HG03095 (cell line): ENCODE results near the gene PTPRH.

Experiments
- ATAC-seq: cut with Tn5 transposase; IDR thresholded peaks from one replicate; pipeline ENCODE4 v1.9.1; 2021; ENCODE audit warnings: moderate library complexity; ENCODE audit not compliant: unreplicated experiment

PTPRH gene, protein sequence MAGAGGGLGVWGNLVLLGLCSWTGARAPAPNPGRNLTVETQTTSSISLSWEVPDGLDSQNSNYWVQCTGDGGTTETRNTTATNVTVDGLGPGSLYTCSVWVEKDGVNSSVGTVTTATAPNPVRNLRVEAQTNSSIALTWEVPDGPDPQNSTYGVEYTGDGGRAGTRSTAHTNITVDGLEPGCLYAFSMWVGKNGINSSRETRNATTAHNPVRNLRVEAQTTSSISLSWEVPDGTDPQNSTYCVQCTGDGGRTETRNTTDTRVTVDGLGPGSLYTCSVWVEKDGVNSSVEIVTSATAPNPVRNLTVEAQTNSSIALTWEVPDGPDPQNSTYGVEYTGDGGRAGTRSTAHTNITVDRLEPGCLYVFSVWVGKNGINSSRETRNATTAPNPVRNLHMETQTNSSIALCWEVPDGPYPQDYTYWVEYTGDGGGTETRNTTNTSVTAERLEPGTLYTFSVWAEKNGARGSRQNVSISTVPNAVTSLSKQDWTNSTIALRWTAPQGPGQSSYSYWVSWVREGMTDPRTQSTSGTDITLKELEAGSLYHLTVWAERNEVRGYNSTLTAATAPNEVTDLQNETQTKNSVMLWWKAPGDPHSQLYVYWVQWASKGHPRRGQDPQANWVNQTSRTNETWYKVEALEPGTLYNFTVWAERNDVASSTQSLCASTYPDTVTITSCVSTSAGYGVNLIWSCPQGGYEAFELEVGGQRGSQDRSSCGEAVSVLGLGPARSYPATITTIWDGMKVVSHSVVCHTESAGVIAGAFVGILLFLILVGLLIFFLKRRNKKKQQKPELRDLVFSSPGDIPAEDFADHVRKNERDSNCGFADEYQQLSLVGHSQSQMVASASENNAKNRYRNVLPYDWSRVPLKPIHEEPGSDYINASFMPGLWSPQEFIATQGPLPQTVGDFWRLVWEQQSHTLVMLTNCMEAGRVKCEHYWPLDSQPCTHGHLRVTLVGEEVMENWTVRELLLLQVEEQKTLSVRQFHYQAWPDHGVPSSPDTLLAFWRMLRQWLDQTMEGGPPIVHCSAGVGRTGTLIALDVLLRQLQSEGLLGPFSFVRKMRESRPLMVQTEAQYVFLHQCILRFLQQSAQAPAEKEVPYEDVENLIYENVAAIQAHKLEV

GRCh38 chr19:55208880-55209692 lies at the start of gene PTPRH:
PTPRH (minus strand) TSS chr19:55209501; CDS start chr19:55209433, 68 bp downstream.
- ATAC-seq, result no peak

DNA sequence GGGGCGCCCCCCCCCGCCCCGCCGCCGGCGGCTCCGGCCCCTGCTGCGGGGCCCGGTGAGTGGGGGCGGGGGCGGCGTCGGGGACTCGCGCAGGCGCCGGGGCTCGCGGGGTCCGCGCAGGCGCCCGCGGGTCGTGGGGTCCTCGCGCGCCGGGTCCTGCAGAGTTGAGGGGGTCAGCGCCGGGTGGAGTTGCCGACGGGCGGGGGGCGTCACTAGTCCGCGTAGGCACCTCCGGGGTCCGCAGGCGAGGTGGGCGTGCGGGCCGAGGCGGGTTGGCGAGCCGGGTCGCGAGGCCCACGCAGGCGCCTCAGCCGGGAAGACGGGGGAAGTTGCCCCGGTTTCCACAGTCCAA lies 49.2 kb upstream of the PTPRH start:
- peak; percentile 1 for ATAC-seq

DNA sequence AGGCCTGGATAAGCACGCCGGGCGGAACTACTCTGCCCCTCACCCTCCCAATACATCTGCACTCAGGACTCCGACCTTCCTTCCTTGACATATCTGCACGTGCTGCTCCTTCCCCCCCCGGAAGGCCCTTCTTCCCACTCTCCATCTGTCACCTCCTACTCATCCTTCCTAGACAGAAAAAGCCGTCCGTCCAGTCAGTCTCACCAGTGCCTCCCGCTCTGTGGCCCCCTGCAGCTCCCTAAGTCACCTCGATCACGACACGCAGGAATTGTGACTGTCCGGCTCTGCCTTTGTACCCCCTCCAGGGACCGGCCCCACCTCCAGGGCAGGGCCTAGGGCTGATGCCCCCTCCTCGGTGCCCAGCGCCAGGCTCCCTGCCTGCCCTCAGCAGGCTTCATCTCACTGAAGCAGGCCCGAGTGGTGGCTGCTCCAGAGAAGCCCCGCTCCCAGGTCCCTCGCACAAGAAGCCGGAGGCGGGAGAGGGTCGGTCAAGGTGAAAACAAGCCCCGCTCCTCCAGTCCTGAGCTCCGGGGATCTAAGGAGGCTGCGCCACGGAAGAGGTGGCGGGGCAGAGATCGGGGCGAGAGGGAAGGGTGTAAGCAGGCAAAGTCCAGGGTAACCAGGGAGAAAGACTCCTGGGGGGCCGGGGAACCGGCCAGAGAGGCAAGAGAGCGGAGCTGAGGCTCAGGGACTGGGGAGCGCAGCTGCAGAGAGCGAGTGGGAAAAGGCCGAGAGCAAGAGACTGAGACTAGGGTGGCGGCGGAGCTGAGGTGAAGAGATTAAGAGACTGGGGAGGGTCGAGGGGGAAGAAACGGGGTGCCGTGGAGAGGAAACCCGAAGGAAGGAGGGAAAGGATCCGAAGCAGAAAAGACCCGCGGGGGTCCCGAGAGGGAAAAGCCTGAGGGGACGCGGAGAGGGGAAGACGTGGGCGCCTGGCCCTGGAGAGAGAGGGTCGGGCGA lies 48.4 kb upstream of the PTPRH start:
- no peak for ATAC-seq

DNA sequence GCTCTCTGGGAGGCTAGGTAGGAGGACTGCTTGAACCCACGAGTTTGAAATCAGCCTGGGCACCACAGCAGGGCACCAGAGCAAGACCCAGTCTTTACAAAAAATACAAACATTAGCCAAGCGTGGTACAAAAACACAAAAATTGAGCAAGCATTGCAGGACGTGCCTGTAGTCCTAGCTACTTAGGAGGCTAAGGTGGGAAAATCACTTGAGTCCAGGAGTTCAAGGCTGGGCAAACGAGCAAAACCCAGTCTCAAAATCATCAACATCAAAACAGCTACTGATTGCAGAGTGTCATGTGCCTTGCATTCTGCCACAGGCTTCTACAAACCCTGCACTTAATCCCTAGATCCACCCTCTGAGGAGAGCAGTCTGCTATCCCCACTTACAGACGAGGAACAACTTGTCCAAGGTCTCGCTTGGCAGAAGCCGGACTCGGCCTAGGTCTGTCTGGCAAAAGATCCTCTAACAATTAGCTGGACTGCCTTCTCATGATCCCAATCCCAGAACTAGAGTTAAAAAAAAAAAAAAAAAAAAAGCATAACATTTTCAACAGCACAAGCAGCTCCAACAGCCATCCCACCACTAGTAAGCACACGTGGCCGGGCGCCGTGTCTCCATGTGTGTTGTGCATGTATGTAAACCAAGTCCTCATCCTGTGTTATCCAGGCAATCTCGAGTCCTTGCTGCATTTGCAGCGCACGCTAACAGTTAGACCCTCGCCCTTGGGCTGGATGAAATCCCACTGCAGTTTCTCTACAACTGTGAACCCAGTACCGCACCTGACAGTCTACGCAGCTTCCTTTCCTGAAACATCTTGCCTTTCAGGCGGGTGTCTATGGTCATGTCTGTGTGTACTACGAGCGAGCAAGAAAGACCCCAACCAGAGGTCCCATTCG lies 47.5 kb upstream of the PTPRH start:
- no peak for ATAC-seq

- ATAC-seq, result no peak
These were observed 46.5 kb upstream of the PTPRH start for GRCh38 chr19:55255618-55256423.

DNA sequence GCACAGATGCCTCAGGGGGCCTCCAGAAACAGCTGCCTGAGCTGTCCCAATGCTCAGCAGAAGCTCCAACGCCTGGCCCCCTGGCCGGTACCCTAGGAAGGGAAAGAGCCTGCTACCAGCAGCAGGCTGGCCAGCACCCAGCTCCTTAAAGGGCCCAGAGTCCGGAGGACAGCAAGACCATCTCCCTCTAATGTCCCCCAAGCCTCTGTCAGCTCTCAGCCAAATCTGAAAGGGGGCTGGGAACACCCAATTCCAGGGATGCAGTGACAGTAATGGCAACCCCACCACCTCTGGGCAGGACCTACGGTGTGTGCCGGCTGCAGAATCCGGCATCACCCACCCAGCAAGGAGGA lies 45.3 kb upstream of the PTPRH start:
- no peak for ATAC-seq

- peak; percentile 44 for ATAC-seq
These were observed 44.7 kb upstream of the PTPRH start for GRCh38 chr19:55253842-55254624.

DNA sequence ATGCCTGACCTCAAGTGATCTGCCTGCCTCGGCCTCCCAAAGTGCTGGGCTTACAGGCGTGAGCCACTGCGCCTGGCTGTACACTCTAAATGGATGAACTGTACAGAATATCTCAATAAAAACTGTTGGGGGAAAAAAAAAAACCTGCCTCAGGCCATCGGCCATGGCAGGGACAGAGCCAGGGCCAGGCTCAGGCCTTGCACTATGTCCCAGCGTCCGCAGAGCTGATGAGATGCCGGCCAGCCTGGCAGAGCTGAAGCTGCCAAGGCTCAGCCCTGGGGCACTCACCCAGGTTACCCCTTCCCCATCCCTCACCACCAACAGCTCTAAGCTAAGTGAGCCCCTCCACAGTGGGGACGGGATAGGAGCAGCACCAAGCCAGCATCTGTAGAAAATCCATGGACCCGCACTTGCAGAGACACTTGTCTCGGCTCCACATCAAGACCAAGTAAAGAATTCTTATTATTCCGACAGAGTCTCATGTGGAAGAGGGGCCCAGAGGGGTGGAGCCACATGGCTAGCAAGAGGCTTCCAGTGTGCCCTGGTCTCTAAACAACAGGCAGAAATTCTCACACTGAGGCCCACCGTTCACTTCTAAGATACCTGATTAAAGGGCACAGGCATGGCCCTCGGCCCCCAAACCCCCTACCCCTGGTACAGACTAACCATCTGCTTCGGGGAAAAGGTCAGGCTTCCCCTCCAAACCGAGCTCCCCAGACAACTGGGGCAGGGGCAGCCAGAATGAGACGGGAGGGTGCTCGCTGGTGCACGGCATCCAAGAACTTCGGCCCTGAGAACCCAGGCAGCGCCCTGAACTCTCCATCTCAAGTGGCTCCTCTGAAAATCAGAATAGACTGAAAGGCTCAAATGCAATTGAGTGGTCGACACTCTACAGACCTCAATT lies 43.7 kb upstream of the PTPRH start:
- no peak for ATAC-seq

GRCh38 chr19:55251341-55252081 lies 42.2 kb upstream of the PTPRH start:
- ATAC-seq, result no peak

DNA sequence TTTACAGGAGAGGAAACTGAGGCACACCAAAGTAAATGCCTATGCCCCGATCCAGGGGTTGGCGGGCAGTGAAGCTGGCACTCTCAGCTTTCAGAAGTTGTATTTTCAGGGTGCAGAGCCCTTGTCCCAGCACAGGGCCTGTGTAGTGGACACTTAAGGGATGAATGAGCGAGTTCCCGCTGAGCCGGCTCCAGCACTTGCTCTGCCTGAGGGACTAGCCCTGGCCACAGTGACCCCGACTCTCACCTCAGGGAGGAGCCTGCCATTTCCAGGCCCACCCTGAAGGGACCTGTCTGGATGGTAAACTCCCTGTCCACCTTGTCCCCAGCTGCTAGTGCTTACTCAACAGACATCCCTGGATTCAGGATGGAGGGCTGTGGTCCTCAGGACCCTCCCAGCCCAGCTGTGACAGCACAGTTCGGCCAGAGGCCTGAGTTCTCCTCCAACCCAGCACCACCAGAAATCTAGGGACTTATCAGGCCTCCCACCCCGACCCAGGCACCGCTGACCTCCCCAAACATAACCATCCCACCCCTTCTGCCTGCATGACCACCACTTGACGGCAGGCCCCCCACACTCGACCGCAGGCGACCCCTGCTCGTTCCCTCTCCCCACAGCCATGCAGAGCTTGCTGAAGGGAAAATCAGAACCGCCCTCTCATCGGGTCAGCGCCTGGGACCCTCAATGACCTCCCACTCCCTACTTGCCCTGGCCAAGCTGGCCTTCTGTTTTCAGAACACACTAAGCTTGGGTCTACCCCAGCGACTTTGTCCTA lies 41.1 kb upstream of the PTPRH start:
- no peak for ATAC-seq

DNA sequence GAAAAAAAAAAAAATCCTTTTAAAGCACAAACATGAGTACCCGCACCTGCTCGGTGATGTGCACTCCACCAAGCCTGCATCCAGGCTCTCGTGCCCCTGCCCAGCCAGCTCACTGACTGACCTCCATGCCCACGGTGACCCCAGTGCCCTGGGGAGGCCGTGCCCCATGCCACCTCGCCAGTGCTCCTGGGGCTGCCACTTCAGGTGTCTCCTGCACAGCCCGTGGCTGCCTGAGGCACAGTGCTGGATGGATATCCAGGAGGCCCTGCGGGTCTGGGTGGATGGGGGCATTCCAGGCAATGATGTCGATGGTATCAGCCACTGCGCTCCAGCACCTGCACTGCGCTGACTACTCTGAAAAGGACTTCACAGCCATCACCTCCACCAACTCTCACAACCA lies 40.5 kb upstream of the PTPRH start:
- ATAC-seq, result no peak

GRCh38 chr19:55248704-55249103 lies 39.4 kb upstream of the PTPRH start:
- no peak for ATAC-seq

- ATAC-seq, result no peak
These were observed 38.9 kb upstream of the PTPRH start for GRCh38 chr19:55248166-55248675.

DNA sequence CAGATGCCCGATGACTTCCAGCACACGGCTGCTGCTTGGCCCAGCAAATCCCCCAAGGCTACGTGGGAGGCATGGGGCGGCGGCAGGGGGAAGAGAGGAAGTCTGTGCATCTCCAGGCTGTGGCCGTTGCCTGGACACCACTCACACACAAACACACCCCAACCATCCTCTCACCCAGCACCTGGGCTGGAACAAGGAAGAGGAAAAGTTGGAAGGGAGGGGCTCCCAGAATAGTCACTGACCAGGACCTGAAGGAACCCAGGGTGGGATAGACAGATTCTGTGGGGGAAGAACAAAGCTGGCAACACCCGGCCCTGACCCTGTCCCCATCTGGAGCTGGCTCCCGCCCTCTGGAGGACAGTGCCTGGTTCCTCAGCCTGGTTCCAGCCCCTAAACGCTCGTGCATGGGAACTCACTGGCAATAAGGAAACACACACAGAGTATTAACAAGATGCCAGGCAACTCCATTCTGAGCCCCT lies 38.4 kb upstream of the PTPRH start:
- no peak for ATAC-seq
